GM19397 (cell line): ENCODE measurements around the gene CDH22.

Source experiments
- ATAC-seq: cut with Tn5 transposase; IDR thresholded peaks from one replicate; pipeline ENCODE4 v1.9.1; 2021; ENCODE audit warnings: mild to moderate bottlenecking, moderate library complexity; ENCODE audit not compliant: unreplicated experiment

Gene CDH22

DNA sequence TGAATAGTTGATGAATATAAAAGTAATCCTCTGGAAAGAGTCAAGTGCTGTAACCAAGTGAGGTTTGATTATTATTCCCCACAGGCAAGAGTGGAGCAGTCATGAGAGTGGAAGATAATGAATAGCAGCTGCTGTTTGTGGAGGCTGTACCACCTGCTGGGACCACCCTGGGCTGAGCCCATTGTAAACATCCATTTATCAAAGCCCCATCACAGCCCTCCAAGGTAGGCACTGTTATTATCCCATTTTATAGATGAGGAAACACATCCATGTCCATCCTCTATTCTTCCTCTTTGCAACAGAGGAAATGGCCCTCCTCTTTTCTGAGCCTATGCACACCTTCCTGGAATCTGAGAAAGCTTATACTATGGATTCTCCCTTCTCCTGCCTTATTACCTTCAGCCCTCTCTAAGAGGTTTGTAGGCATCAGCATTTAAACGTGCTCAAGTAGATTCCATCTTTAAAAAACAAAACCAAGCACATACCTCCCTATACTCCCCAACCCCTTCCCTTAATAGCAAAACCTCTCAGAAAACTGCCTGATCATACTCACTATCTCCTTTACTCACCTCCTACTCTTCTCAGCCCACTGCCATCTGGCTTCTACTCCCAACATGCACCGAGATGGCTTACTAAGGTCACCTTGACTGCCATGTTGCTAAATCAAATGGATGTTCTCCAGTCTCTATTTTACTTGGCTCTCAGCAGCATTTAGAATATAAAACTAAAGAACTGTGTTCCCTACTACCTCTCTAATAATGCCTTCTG is 37.1 kb downstream of the CDH22 start:
- ATAC-seq, result no peak

DNA sequence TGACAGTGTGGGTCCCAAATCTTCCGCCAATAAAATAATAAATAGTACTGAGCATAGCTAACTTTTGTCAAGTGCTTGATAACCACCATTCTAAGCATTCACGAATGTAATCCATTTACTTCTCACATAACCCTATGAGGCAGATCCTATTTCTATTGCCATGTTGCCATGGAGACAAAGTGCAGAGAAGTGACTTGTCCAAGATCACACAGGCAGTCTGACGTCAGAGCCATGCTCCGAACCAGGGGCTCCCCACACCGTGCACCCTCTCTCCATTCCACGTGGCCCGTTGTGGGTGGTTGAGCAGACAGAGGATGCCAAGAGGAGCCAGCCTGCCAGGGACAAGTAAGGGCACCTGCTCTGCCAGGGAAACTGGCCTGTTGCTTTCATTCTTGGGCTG is 38.9 kb downstream of the CDH22 start:
- no peak for ATAC-seq

DNA sequence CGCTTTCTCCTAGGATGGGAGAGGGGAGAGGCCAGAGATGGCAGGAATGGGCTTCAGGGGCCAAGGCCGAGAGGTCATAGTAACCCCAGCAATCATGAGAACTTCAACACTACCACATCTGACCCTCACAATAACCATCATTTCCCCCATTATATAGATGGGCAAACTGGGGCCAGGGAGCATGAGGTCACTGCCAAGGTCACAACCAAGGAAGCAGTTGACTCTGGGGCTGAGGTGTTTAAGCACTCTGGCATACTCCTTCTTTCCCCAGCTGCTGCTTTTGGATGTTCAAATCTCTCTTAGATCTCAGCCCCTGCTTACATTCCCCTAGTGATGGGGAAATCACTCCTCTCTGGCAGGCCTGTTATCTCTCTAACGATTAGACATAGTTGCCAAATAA is 39.6 kb downstream of the CDH22 start:
- no peak for ATAC-seq

DNA sequence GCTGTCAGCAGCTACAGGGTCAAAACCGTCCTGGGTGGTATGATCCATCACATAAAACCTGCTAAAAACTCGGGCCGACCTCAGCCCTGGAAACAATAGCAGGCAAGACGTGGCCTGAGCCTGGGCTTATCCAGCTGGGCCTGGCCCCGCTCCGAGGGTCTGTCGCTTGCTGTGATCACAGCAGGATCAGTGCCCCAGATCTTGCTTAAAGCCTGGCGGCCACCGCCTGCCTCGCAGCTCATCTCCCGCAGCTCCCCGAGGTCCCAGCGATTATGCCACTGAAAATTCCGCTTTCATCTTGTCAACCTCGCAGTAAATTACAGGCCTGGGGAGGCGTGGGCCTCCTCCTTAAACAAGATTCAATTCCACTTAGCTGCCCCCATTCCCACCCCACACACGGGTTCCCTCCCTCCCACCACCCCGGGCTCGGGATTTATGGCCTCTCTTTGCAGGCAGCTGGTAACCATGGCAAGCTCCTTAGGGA is 40.1 kb downstream of the CDH22 start:
- no peak for ATAC-seq

DNA sequence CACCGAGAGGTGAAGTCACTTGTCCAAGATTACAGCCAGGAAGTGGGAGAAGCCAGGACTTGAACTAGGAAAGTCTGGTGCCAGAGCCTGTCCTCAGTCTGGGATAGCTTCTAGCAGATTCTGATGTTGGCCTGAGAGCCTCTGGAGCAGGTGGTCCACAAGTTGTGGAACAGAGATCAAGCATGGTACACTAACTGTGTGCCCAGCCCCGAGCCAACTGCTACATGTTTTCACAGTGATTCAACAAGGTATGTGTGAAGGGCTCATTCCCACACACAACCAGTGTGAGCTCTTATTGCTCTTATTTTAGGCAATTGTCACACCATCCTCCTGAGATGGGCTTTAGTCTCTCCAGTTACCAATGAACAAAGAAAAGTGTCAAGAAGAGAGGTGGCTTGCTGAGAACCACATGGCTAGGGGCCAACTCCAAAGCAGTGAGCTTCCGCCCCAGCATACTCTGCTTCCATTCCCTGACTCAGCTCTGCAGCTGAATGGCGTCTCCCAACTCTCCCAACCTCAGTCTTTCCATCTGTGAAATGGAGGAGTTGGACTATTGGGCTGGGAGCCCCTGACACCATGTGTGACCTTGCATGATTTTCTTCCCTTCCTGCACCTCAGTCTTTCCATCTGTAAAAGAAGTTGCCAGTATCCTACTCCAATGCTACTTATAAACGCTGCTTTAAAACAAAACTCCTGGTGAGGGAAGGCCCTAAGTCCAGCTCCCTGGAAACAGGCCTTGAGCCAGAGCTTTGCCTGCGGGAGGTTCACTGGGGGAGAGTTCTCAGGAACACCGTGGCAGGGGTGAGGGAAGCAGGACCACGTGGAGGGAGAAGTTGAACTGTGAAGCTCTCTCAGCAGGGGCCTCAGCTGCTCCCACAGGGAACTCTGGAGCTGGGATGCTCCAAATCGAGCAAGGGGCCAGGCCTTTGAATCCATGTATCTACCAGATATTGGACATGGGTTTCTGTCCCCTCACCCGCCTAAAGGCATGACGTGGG is 40.9 kb downstream of the CDH22 start:
- ATAC-seq, result no peak

DNA sequence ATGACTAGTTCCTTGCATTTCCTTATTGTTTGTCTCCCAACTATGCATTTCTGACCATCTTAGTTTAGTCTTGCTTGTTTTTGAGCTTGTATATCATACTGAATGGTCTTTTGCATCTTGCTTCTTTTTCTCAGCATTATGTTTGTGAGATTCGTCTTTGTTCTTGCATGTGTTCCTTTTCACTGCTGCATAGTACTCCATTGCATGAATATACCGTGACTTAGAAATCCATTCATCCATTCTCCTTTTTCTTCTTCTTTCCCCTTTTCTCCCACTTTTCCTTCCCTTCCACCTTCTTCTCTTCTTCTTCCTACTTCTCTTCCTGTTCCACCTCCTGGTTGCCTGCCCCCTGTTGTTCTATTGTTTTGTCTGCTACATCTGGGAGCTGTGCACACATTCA is 42.8 kb downstream of the CDH22 start:
- ATAC-seq, result no peak

DNA sequence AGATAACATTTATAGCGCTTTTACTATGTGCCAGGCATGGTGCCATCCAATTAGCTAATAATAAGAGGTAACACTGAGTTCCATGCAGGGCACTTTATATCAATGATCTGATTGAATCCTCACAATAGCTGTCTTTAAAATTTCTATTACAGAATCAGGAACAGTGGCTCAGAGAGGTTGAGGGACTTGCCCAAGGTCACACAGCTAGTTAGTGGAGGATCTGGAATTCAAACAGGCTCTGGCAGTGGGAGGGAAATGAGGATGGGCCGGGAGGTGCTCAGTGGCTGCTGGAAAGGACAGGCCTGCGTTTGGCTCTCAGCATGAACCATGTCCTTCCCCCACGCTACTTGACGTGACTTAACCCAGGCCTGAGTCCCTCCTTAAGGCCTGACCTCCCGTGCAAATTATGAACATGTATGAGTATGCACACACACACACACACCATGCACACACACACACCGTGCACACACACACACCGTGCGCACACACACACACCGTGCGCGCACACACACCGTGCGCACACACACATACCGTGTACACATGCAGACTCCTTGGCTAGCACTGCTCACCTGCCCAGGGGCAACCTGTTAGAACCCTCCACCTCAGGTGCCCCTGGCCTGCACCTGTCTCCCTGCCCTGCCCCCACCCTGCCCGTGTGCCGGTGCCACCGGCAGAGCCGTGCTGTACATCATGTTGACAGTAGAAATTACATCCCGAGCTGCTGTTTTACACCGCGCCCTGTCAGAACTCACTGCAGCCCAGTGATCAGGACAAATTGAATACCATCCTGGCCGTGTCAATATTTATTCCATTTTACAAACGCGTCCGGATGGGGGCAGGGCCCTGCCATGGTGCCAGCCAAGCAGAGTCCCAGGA is 43.7 kb downstream of the CDH22 start:
- no peak for ATAC-seq

DNA sequence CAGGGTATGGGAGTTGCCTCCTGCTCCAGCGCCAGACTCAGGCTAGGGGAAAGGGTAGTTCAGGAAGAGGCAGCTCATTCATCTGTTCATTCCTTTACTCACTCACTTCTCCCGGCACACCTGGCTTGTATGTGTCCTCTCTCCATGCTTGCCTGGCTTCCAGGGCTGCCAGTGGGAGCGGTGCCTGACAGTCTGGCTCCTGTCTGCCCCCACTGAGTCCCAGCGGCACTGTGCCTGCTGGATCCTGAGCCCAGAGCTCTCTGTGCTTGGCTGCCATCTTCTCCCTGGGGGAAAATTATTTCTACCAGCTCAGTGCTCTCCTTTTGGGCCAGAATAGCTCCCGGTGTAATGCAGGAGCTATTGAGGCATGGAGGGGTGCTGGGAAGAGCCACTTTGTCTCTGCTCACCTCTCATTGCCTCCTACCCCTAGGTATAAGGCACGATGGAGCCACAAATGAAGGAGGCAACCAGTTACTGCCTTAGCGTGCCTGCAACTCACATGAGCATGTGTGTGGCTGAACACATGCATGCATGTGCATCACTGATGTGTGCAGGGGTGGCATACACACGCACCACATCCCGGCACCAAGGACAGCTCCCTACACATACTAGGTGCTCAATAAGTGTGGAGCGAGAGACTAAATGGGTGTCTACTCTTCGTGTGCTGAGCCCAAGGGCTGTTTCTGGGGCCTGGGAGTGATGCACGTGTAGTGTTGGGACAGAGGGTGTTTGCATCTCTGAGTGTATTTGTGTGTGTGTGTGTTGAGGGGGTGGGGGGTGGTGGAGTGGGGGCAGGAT is 46.6 kb downstream of the CDH22 start:
- ATAC-seq, result no peak

DNA sequence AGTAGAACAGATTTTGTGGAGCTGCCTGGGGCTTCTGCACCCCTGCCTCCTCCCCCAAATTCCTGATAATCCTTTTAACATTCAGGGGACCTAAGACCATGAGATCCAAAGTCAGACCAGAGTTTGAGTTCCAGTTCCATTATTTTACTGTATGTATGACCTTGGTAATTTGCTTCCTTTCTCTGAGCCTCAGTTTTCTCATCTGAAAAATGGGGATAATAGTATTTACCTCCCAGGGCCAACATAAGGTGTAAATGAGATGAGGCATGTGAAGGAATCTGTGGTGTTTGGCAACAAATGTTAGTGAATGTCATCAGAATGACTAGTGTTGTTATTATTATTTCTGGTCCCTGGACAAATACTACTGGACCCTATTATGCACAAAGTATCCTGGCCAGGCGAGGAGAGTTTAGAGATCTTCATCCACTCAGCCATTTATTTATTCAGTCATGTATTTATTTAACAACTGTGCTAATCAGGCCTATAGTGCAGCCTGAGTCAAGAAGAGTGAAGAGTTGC is 47.3 kb downstream of the CDH22 start:
- no peak for ATAC-seq

DNA sequence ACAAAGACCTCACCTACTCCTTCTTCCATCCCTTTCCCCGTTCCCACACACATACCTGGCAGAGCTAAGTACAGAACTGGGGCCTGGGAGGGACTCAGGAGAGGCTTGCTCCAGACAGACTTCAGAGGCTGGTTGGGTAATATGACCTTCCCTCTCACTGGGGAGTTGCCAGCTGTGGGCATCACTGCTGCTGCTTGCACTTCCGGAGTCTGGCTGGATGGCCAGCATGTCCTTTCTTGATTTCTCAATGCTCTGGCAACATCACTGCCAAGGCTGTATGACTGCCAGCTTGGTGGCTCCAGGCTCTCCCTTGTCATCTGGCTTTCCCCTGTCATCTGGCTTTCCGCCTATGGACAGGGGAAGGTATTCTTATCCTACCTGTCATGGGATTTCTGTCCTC is 47.8 kb downstream of the CDH22 start:
- no peak for ATAC-seq

DNA sequence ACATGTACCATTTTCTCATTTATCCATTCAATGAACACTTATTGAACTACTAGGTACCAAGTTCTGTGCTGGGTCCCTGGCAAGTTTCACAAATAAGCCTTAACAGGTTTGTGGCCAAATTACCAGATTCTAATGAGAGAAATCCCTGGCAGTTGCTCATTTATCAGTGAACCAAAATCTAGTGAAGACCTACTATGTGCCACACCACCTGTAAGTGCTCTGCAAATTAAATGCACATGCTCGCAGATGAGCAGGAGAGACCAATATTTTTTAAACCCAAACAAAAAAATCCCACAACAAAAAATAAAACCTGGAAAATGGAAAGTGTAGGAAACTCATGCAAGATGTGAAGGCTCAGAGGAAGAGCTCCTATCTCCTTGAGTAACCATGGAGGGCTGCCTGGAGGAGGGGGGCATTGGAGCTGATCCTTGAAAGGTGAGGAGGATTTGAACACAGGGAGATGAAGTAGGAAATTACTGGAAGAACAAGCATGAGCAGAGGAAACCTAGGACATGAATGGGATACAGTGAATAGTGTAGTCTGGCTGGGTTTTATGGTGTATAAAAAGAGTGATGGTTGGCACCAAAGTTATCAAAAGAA is 48.9 kb downstream of the CDH22 start:
- no peak for ATAC-seq

DNA sequence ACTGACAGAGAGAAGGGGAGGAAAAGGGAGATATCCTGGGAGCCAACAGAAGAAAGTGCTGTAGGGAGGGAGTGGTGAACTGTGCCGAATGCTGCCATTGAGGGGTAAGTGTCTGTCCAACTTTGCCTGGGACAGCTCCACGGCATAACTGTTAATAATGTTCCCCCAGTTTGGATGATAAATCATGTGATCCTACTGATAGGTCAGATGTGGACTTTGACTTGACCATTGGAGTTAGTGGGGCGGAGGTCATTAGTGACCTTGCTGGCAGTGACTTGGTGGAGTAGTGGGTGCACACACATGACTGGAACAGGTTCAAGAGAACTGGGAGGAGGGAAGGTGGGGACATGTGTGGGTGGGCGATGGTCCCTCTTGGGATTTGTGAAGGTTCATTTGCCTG is 50.4 kb downstream of the CDH22 start:
- ATAC-seq, result no peak

DNA sequence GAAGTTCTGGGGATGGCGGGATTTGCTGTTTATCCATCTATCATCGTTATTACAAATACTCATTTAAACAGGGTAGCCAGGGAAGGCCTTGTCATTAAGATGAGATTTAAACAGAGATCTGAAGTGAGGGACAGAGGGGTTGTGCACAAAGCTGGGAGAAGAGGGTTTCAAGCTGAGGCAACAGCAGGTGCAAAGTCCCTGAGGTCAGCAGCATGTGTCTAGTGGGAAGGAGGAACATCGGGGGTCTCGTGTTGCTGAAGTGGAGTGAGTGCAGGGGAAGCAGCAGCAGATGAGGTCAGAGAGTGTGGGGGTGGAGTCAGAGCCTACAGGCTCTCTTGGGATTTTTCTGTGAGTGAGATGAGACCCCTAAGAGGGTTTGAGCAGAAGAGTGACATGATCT is 52.0 kb downstream of the CDH22 start:
- no peak for ATAC-seq

DNA sequence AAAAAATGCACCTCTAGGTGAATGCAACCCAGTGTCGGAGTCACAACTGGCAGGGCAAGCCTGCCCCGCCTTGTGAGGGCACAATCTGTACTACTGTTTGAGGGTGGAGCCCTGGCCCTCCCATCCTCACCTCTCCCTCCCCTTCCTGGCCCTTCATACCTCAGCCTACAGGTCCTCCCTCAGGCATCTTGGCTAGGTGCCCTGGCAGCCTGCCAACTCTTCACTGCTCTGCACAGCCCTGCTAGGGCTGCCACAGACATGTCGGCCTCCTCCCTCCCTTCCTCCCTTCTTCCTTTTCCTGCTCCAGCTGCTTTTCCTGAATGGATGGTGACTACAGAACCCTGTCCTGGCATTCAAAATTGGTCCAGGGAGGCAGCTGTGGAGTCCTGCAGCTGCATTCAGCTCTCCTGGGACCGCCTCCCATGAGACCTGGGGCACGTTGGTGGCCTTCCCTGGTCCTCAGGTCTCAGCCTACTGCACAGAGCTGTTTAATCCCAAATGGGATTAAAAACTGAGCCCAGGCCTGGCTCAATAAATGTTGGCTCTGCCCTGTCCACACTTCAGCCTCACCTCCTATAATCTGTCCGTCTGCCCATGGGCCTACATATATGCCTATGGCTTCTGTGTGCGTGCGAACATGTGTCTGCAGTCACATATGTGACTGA is 52.7 kb downstream of the CDH22 start:
- ATAC-seq, result no peak

DNA sequence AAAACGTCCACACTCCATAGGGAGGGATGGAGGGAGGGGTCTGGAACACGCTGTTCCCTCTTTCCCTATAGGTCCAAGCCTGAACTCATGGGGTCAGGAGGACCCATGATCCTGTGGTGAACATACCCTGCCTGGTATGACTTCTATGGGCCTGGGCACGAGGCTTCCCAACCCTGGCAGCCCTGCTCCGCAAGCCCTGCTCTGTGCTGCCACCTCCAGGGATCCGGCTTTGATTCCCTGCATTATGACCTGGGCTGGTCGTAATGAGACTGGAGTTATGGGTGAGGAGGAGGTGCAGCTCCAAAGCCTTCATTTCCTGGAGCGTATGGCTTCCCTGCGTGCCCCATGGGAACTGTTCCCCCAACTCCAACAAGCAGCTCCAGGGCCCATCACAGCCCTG is 54.9 kb downstream of the CDH22 start:
- ATAC-seq, result no peak

DNA sequence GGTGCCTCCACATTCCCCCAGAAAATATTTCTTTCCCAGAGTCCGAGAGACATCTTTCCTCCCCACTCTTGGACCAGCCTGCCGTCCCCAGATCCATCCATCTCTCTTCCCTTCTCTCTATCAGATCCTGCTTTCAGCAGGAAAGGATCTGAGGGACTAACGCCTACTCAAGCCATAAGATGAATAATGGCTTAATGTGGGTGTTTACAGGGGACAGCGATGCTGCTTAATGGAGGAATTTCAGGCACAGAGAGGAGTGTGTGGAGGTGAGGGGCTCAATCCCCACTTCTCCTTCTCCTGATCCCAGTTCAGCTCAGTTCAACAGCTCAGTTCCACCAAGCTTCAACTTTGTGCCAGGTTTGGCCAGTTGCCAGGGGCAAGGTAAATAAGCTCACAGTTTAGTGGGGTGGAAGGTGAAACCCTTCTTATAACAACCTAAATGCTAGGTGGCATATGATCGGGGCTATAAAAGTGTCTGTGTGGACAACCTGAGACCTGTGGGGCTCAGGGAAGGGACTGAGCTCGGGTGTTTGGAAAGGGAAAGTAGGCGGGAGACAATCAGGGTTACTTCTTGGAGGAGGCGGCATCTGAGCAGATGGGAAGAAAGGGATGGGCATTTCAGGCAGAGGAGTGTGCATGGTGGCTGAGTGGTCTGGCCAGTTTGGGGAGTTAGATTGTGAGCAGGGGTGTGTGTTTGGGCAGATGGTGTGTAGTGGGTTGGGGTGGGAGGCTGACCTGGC is 55.8 kb downstream of the CDH22 start:
- ATAC-seq, result no peak

DNA sequence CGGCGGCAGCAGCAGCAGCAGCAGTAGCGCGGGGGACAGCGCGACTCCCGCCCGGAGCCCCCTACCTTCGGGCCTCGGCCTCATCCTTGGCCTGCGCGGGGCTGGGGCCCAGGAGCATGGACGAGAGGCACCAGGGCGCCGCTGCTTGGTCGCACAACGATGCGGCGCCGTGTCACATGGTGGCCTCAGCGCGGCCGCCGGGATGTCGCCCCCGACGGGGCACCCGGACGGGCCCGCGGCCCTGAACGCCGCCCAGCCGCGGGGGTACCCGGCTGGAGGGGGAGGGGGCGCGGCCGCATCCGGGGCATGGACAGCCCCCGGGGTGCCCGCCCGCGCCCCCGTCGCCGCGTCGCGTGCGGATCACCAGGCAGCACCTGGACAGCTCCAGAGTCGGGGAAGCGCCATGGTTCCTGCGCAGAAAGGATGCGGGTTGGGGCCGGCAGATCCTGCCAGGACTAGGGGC is 57.1 kb downstream of the CDH22 start:
- ATAC-seq, result no peak

DNA sequence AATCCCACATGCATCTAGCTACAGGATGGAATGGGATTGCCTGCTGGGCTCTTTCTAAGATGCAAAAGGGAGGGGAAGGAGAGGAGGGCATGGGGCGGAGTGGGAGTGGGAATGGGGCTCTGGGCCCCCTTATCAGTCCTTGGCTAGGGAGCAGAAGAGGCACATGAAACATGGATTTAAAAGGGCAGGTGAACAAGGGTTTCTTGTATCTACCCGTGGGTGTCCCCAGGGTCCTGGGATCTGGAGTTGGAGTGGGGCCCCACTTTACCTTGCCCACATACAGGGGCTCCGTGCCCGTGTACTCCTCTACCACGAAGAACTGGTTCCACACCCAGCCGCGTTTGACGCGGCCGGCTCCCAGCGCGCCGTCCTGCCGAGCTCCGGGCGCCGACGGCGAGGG is 57.5 kb downstream of the CDH22 start:
- ATAC-seq, result no peak
